ENCODE results near the gene SH3PXD2A. TPM values are rescaled to one million over a fixed set of nuclear protein-coding genes. Genes with fewer than 3 reads are reported as not detected.
"Not testable (repeated sequence)": the region's sequence is repeated elsewhere in the genome, so short reads cannot be mapped to it uniquely, and the experiment has no call there.

The SH3PXD2A gene
- polyA plus RNA-seq, 1 donor = 32.0 TPM

GRCh38 chr10:103646304-103646703 is 209.1 kb downstream of the SH3PXD2A start:
- no peak for DNase-seq

GRCh38 chr10:103645141-103646054 is 210.0 kb downstream of the SH3PXD2A start:
- DNase-seq = no peak

DNA sequence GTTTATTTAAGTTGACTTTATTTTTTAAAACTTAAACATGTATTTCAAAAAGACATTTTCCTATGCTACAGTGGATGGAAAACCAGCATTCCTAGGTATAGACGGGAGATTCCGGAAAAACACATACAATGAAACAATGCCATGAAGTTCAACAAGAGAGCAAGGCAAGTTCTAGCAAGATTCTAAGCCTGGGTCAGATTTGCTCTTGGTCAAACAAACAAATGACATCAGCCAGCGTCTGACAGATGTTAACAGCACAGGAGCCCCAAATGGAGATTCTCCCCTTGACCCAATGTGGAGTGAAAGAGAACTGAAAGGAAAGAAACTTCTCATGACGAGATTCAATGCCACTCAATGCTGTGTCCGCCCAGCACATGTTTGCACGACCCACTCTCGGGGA is 212.0 kb downstream of the SH3PXD2A start:
- no peak for DNase-seq

GRCh38 chr10:103641326-103641725 is 214.1 kb downstream of the SH3PXD2A start:
- no peak for DNase-seq

DNA sequence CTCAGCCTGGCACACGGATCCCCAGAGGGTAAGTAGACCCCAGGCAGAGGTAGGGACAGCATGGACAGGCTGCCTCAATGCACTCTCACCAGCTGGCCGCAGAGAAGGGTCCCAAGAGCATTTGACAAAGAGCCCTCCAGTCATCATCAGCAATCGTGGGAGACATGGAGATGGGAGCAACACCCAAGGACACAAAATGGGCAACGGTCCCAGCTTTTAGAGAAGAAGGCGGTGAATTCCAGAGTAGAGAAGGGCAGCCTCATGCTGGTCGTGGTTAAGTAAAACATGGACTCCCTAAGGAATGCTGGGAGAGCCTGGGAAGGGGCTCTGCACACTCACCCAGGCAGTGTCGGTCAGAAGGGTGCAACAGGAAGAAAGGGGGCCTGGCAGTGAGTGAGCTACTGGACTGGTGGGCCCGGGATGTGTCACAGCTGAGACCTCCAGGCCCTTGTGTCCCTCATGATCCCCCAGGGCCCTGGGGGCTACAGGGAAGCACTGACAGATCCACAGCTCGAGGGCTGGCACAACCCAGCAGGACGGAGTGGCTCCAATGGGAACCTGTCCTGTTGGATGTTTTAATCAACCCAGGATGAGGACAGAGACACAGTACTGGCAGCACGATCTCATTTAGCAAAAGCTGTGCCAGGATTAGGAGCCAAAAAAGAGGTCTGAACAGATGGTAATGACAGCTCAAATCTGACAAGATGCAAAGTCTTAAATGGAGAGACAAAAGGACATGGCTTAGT is 214.8 kb downstream of the SH3PXD2A start:
- no peak for DNase-seq

GRCh38 chr10:103638948-103639347 is 216.4 kb downstream of the SH3PXD2A start:
- DNase-seq = no peak

DNA sequence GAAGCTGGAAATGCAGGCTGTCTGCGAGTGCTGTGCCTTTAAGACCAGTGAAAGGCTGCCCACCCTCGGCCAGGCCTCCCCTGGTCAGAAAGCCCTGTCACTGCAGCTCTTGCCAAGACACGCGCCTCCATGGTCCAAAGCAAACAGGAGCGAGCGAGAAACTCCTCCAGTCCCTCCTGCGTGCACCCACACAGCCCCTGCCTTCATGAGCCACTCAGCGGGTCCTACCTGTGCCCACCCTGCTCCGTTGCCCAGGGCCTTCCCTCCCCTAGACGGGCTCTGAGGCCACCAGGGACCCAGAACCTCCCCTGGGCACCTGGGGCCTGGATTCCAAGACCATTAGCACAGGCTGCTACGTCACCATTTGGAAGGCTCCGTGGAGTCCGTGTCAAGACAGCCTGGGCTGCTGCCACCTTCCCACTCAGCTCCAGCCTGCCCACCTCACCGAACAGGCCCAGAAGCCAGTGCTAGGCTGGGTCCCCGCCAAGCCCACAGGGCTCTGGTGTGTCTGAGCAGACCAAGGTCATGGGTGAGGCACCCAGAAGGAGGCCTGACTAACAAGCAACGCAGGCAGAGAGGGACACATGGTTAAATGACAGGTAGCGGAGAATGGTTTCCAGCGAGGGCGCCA is 217.3 kb downstream of the SH3PXD2A start:
- no peak for DNase-seq

DNA sequence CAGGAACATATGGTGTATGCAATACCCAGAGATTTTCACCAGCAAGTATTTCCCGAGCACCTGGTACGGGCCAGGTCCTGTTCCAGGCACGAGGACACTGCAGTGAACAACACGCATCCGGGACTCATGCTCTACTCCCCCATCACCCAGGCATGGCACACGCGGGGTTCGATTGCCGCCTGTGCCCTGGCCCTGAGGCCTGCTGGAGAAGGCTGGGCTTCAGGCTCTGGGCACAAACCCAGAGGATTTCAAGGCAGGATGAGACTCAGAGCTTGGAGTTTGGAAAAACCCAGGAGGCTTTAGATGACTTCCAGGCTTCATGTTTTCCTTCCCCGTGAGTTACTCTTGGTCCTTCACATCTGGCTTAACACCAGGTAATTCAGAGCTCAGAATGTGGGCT is 218.4 kb downstream of the SH3PXD2A start:
- DNase-seq = no peak

DNA sequence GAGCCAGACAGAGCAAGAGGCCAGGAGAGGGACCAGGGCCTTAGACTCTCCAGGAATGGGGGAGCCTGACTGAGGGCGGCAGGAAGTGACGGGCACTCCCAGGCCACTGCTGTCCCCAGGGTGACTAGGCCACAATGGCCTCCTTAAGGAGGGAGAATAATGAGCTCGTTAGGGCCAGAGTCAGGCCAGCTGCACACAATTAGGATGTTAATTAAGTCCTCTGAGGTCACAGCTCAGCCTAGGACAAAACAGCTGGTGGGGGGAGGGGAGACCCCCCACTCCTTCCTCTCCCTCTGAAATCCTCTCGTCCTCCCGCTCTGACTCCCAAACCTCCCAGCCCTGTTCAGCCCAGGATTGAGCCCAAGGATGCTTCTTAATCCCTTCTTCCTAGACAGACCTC is 218.9 kb downstream of the SH3PXD2A start:
- DNase-seq = no peak

- DNase-seq = no peak
These were observed 219.8 kb downstream of the SH3PXD2A start for GRCh38 chr10:103635580-103635979.

DNA sequence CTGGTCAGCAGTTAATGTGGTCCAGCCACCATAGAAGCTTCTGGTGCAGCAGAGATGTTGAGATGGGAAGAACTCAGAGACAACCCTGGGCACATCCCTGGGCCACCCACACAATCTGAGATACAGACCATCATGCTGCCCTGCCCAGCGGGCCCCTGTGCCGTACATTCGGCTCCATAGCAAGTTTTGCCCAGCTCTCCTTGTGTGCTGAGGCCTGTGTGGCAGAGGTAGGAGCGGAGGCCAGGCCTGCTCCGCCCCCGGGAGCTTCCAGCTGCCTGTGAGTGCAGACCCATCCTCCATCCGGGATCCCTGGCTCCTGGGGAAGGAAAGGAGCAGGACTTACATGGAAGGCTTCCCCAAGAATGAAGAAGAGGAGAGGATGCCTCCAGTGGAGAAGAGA is 221.5 kb downstream of the SH3PXD2A start:
- DNase-seq = no peak

GRCh38 chr10:103632871-103633270 is 222.5 kb downstream of the SH3PXD2A start:
- not testable (repeated sequence) for DNase-seq

DNA sequence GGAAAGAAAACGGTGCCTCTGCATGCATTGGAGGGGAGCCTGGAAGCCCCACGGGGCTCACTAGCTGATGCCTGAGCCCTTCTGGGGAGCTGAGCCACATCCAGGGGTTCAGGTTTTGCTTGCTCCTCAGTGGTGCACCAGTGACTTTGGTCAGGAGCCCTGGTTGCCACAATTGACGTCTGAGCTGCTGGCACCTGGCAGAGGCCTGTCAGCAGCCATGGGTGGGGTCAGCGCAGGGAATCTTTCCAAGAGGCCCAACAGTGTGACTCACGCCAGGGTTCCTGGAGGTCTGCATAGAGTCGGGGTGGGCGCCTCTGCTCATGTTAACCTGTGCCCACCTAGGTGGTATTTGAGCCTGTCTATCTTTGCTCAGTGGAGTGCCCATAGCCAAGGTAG is 223.1 kb downstream of the SH3PXD2A start:
- no peak for DNase-seq

GRCh38 chr10:103630156-103630555 is 225.2 kb downstream of the SH3PXD2A start:
- DNase-seq = no peak

DNA sequence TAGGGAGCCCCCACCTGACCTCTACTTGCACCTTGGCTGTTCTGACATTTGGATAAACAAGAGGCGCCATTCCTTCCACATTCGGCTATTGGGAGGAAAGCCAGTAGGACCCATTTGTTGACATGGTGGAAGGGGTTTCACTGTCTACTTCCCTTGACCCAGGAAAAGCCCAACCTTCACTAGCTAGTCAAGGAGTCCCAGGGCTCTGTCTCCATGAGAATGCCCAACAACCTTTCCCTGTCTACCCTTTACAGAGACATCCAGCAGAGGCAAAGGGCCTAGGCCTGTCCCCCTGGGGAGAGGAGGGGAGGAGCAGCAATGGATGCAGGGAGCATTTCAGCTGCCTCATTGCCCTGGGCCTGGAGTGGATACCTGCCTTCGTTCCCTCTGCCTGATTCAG is 225.8 kb downstream of the SH3PXD2A start:
- no peak for DNase-seq

DNA sequence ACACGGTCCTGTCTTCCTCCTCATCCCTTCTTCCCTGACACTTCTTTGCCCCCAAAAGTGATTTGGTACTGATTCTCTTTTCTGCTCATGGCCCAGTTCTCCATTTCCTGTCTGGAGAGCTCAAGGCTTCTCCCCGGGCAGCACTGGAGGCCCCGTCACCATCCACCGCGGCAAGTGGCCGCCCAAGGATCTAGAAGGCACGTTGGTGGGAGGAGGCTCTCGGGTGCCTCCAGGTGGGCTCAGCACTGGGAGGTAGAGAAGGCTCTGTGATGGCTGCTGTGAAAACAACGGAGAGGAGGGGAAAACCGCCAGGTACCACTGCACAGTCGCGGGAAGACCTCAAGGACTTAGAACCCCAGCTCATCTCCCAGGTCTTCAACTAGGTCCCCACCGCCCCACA is 227.5 kb downstream of the SH3PXD2A start:
- DNase-seq = no peak

GRCh38 chr10:103627111-103627892 is 228.1 kb downstream of the SH3PXD2A start:
- no peak for DNase-seq

GRCh38 chr10:103626178-103626577 is 229.2 kb downstream of the SH3PXD2A start:
- DNase-seq = no peak

DNA sequence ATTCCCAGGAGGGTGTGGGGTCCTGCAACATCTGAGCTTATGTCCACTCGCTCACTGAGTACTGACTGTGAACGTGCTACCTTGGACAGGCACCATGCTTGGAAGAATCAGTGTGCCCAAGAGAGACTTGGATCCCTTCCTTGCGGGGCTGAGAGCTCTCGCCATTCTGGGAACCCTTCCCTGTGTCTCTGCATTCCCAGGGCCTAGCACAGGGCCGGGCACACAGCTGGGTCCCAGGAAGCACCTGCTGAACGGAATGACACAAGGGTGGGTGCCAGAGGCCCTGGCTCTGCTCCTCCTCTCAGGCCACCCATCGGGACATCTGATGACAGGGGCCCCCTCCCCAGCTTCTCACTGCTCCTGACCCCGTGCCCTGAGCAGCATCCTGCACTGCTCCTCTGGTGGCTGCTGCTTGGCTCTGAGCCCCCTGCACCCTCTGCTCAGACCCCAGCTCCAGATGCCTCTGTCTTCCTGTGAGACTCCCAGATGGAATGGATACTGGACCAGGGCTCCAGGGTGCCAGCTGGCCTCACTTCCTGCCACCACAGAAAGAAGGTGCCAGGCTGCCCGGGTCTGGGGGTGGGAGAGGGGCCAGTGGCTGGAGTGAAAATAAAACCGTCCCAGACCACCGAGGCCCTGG is 232.3 kb downstream of the SH3PXD2A start:
- DNase-seq = no peak

DNA sequence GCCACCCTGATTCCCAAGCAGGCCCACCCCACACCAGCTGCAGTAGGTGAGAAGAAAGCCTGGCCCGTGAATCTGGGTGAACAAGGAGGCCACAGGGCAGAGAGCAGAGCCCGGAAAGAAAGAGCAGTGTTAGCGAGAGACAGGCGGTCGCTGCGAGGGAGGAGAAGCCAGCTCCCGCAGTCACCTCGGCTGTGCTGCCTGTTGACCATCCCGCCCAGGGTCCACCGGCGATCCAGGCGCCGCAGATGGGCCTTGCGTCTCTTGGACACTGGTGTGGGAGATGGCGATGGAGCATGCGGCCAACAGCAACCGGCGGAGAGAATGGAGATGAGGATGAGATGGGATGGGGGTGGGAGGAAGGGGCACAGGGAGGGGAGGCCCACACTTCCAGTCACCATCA is 233.1 kb downstream of the SH3PXD2A start:
- no peak for DNase-seq

GRCh38 chr10:103621783-103622125 is 233.6 kb downstream of the SH3PXD2A start:
- no peak for DNase-seq
